ENCODE measurements around the gene DLX4.

GRCh38 chr17:49967205-49967604 lies 1.8 kb upstream of the DLX4 start:
- TF ChIP-seq CTCF (IDR thresholded peaks at IDR 0.05; ENCODE audit: insufficient read depth, low read depth, low read length) (no peak), EZH2 (IDR thresholded peaks at IDR 0.05; ENCODE audit: insufficient read depth, low read length) (no peak)

Measured in astrocyte (in vitro differentiated cells and primary cell).